Esophagus squamous epithelium (tissue), 5 donors: ENCODE data around the gene TATDN3. TPM values are rescaled to one million over a fixed set of nuclear protein-coding genes. Genes with fewer than 3 reads are reported as not detected.

ENCODE experiments used
- DNase-seq: peaks from one replicate; lab custom pipeline; 2025; lab: John Stamatoyannopoulos, UW
- H3K27ac ChIP-seq, 4 donors: fragments of 200-600 bp; sonication (generic); one replicate each; pipeline ENCODE4 v1.5.1; 2016 to 2019; ENCODE audit warnings: mild to moderate bottlenecking in 1 of 4
- H3K27me3 ChIP-seq, 4 donors: fragments of 200-600 bp; sonication (generic); 1 replicate in 3 of 4; 2 replicates in 1 of 4; pipeline versions ENCODE4 v1.5.1 to v1.6.0; 2017 to 2021; ENCODE audit warnings: antibody characterized with exemption in 1 of 4
- H3K36me3 ChIP-seq, 3 donors: fragments of 200-600 bp; sonication (generic); one replicate each; pipeline ENCODE4 v1.5.1; 2016 to 2019
- H3K4me1 ChIP-seq, 3 donors: fragments of 200-600 bp; sonication (generic); one replicate each; pipeline ENCODE4 v1.5.1; 2017 to 2019
- H3K4me3 ChIP-seq, 4 donors: fragments of 200-600 bp; sonication (generic); 1 replicate in 3 of 4; 2 replicates in 1 of 4; pipeline ENCODE4 v1.5.1; 2016 to 2019; ENCODE audit warnings: mild to moderate bottlenecking in 2 of 4, moderate library complexity in 1 of 4
- H3K9me3 ChIP-seq, 3 donors: fragments of 200-600 bp; sonication (generic); one replicate each; pipeline ENCODE4 v1.5.1; 2016 to 2019
- CTCF ChIP-seq, 6 experiments: fragments of 450-650 bp in 4 of 6; fragments of 200-600 bp in 2 of 6; sonication (generic) in 2 of 6; IDR thresholded peaks; one replicate each; pipeline ENCODE4 v1.5.1; 2016 to 2019; ENCODE audit warnings: antibody characterized with exemption in 6 of 6, mild to moderate bottlenecking in 4 of 6, moderate library complexity in 4 of 6
- POLR2A ChIP-seq, 4 donors: fragments of 450-650 bp; IDR thresholded peaks; one replicate each; pipeline ENCODE4 v1.6.1; 2017; ENCODE audit warnings: antibody characterized with exemption in 4 of 4, mild to moderate bottlenecking in 4 of 4, moderate library complexity in 3 of 4
- WGBS, 2 donors: methylation state at CpG; one replicate each; pipeline ENCODE4 v1.1.5; 2018; 5-methylcytosine and 5-hydroxymethylcytosine counted together
- intact Hi-C: fragments of 100-400 bp; cut with DNase I; formaldehyde crosslinking; loops from one replicate; pipeline ENCODE4 v1.15.0; 2022
- total RNA-seq, 4 donors: library from RNA; depleted of rRNA; stranded (reverse); fragments of >200 nt; gene quantifications; one replicate each; pipeline ENCODE4 v1.1.0, GENCODE V29; 2016
- donor health status: DM: yes; HTN: yes; CAD: no.

The TATDN3 gene
- total RNA-seq, 4 donors from 2014 or later, result 3.4 to 15.6 (median 10.4) TPM

GRCh38 chr1:212754193-212754592 lies 37.5 kb upstream of the TATDN3 start:
- peaks cover 0 to 7% (median 0%) of the 10 kb centered on the region in 3 donors for H3K36me3 ChIP-seq
- H3K27ac ChIP-seq, result no peak overlapping the region
- intact Hi-C loops, result no loop called here
- no peaks in the 10 kb centered on the region for H3K9me3 ChIP-seq
- no peak for DNase-seq
- TF ChIP-seq POLR2A (IDR thresholded peaks at IDR 0.05), result no peak
- no peak for TF ChIP-seq CTCF (IDR thresholded peaks at IDR 0.05)
- no peaks in the 10 kb centered on the region for H3K27me3 ChIP-seq
- no peak overlapping the region for H3K4me3 ChIP-seq
- H3K4me1 ChIP-seq, result peaks cover 0 to 38% (median 12%) of the 10 kb centered on the region in 3 donors
- WGBS, 2 donors, result 49 to 67% methylated on average over 7 to 8 of the region's 8 CpGs

GRCh38 chr1:212754680-212755079 lies 37.0 kb upstream of the TATDN3 start:
- TF ChIP-seq POLR2A (IDR thresholded peaks at IDR 0.05) (no peak), CTCF (IDR thresholded peaks at IDR 0.05) (no peak)
- Histone ChIP-seq H3K9me3 (no peaks in the 10 kb centered on the region), H3K4me3 (no peak overlapping the region), H3K27ac (no peak overlapping the region), H3K27me3 (no peaks in the 10 kb centered on the region), H3K36me3 (peaks cover 0 to 7% (median 0%) of the 10 kb centered on the region in 3 donors), H3K4me1 (peaks cover 0 to 35% (median 12%) of the 10 kb centered on the region in 3 donors)
- 80 to 93% methylated on average over 1 of the region's 1 CpG for WGBS, 2 donors
- no peak for DNase-seq
- intact Hi-C loops, result no loop called here

- Histone ChIP-seq H3K4me1 (peaks cover 0 to 3% (median 0%) of the 10 kb centered on the region in 3 donors), H3K27me3 (no peaks in the 10 kb centered on the region), H3K4me3 (no peak overlapping the region), H3K27ac (no peak overlapping the region), H3K9me3 (no peaks in the 10 kb centered on the region), H3K36me3 (peaks cover 0 to 20% (median 0%) of the 10 kb centered on the region in 3 donors)
- WGBS, 2 donors, result 93% methylated on average over 4 of the region's 5 CpGs; no CpG with 5 or more reads in 1 of the 2 donors
- TF ChIP-seq CTCF (IDR thresholded peaks at IDR 0.05) (no peak), POLR2A (IDR thresholded peaks at IDR 0.05) (no peak)
- no peak for DNase-seq
- intact Hi-C loops, result loop anchor here (10.0 kb wide), 1 partner anchor 95 kb away; no protein-coding TSS in a partner anchor
Observed at GRCh38 chr1:212759683-212760082, 32.0 kb upstream of the TATDN3 start.

- Histone ChIP-seq H3K9me3 (no peaks in the 10 kb centered on the region), H3K27ac (no peak overlapping the region), H3K36me3 (peaks cover 0 to 23% (median 0%) of the 10 kb centered on the region in 3 donors), H3K4me1 (no peaks in the 10 kb centered on the region), H3K27me3 (no peaks in the 10 kb centered on the region), H3K4me3 (no peak overlapping the region)
- no peak for TF ChIP-seq POLR2A (IDR thresholded peaks at IDR 0.05)
- peak in 1 of 6 experiments; percentile 34 for TF ChIP-seq CTCF (IDR thresholded peaks at IDR 0.05)
- WGBS, 2 donors, result 90 to 98% methylated on average over 2 to 8 of the region's 10 CpGs
- intact Hi-C loops, result loop anchor here (10.0 kb wide), 1 partner anchor 95 kb away; no protein-coding TSS in a partner anchor
- no peak for DNase-seq
Observed at GRCh38 chr1:212760126-212760823, 31.4 kb upstream of the TATDN3 start.

GRCh38 chr1:212762234-212762633 lies 29.5 kb upstream of the TATDN3 start:
- no peak for TF ChIP-seq POLR2A (IDR thresholded peaks at IDR 0.05)
- TF ChIP-seq CTCF (IDR thresholded peaks at IDR 0.05), result no peak
- H3K4me1 ChIP-seq, result no peaks in the 10 kb centered on the region
- peaks cover 0 to 27% (median 0%) of the 10 kb centered on the region in 3 donors for H3K36me3 ChIP-seq
- no peak overlapping the region for H3K27ac ChIP-seq
- WGBS, 2 donors, result 96 to 98% methylated on average over 4 of the region's 4 CpGs
- peaks cover 0 to 11% (median 0%) of the 10 kb centered on the region in 3 donors for H3K9me3 ChIP-seq
- no peak overlapping the region for H3K4me3 ChIP-seq
- no peaks in the 10 kb centered on the region for H3K27me3 ChIP-seq
- DNase-seq, result no peak
- intact Hi-C loops, result loop anchor here (10.0 kb wide), 1 partner anchor 97 kb away; no protein-coding TSS in a partner anchor
